IPS DF 6.9 (cell line): ENCODE results near the gene NR5A2.

ENCODE experiments used
- DNase-seq: peaks from one replicate; pipeline ENCODE4 v3.0.0-alpha.2; 2013; ENCODE audit warnings: low read depth, low spot score
- H3K27ac ChIP-seq: one replicate; pipeline ENCODE4 v1.5.1; 2013; ENCODE audit warnings: low read length, control low read depth
- H3K27me3 ChIP-seq: 2 replicates; pipeline ENCODE4 v1.6.1; 2013; ENCODE audit warnings: mild to moderate bottlenecking, low read length; ENCODE audit not compliant: control insufficient read depth, insufficient read depth
- H3K36me3 ChIP-seq: 2 replicates; pipeline ENCODE4 v1.6.1; 2013; ENCODE audit warnings: low read length; ENCODE audit not compliant: control insufficient read depth, insufficient read depth
- H3K4me1 ChIP-seq: 2 replicates; pipeline ENCODE4 v1.6.1; 2013; ENCODE audit warnings: low read length; ENCODE audit not compliant: control insufficient read depth, insufficient read depth
- H3K4me3 ChIP-seq: 2 replicates; pipeline ENCODE4 v1.5.1; 2013; ENCODE audit warnings: mild to moderate bottlenecking, low read length
- H3K9me3 ChIP-seq: 2 replicates; pipeline ENCODE4 v1.6.1; 2013; ENCODE audit warnings: low read length, inconsistent platforms; ENCODE audit not compliant: control insufficient read depth, insufficient read depth
- WGBS: extraction: QIAGEN DNeasy Blood & Tissue Kit; methylation state at CpG from one replicate; pipeline ENCODE4 v1.1.7; 2013; ENCODE audit warnings: mixed read lengths, missing lambda C conversion rate; ENCODE audit not compliant: insufficient read length, insufficient coverage; 5-methylcytosine and 5-hydroxymethylcytosine counted together

Gene NR5A2

GRCh38 chr1:200118779-200119505 lies 91.4 kb downstream of the NR5A2 start:
- WGBS: no CpG with 5 or more reads among the region's 3 CpGs
- no peak overlapping the region for H3K4me3 ChIP-seq
- no peak overlapping the region for H3K27ac ChIP-seq
- H3K36me3 ChIP-seq: no peaks in the 10 kb centered on the region
- DNase-seq: no peak
- H3K4me1 ChIP-seq: peaks cover 2% of the 10 kb centered on the region; the same call in 1 of the 2 replicates
- no peaks in the 10 kb centered on the region for H3K9me3 ChIP-seq
- no peaks in the 10 kb centered on the region for H3K27me3 ChIP-seq

GRCh38 chr1:200121421-200121820 lies 93.9 kb downstream of the NR5A2 start:
- no peak overlapping the region for H3K27ac ChIP-seq
- no peaks in the 10 kb centered on the region for H3K36me3 ChIP-seq
- no peaks in the 10 kb centered on the region for H3K27me3 ChIP-seq
- peaks cover 2% of the 10 kb centered on the region; the same call in 1 of the 2 replicates for H3K4me1 ChIP-seq
- H3K4me3 ChIP-seq: no peak overlapping the region
- H3K9me3 ChIP-seq: no peaks in the 10 kb centered on the region
- no peak for DNase-seq

GRCh38 chr1:200124309-200124708 lies 96.8 kb downstream of the NR5A2 start:
- Histone ChIP-seq H3K36me3 (no peaks in the 10 kb centered on the region), H3K27me3 (no peaks in the 10 kb centered on the region), H3K9me3 (no peaks in the 10 kb centered on the region), H3K4me3 (no peak overlapping the region), H3K4me1 (no peaks in the 10 kb centered on the region; the same call in 1 of the 2 replicates), H3K27ac (no peak overlapping the region)
- DNase-seq: no peak
- no CpG with 5 or more reads among the region's 1 CpG for WGBS

- no CpG with 5 or more reads among the region's 7 CpGs for WGBS
- H3K27ac ChIP-seq: no peak overlapping the region
- no peak for DNase-seq
These were observed 100.6 kb downstream of the NR5A2 start for GRCh38 chr1:200128081-200128480.

GRCh38 chr1:200128944-200129879 lies 101.7 kb downstream of the NR5A2 start:
- no peak for DNase-seq
- H3K4me1 ChIP-seq: peaks cover 3% of the 10 kb centered on the region; the same call in 1 of the 2 replicates
- no peaks in the 10 kb centered on the region for H3K9me3 ChIP-seq
- H3K27me3 ChIP-seq: no peaks in the 10 kb centered on the region
- H3K4me3 ChIP-seq: no peak overlapping the region
- WGBS: no CpG with 5 or more reads among the region's 5 CpGs
- H3K27ac ChIP-seq: no peak overlapping the region
- no peaks in the 10 kb centered on the region for H3K36me3 ChIP-seq

More at GRCh38 chr1:200128081-200128480, 100.6 kb downstream of the NR5A2 start:
- H3K36me3 ChIP-seq: no peaks in the 10 kb centered on the region
- no peak overlapping the region for H3K4me3 ChIP-seq
- H3K27me3 ChIP-seq: no peaks in the 10 kb centered on the region
- no peaks in the 10 kb centered on the region for H3K9me3 ChIP-seq
- H3K4me1 ChIP-seq: peaks cover 3% of the 10 kb centered on the region; the same call in 1 of the 2 replicates

GRCh38 chr1:200130552-200130951 lies 103.0 kb downstream of the NR5A2 start:
- H3K36me3 ChIP-seq: no peaks in the 10 kb centered on the region
- H3K4me1 ChIP-seq: peaks cover 3% of the 10 kb centered on the region; the same call in 1 of the 2 replicates
- H3K9me3 ChIP-seq: no peaks in the 10 kb centered on the region
- DNase-seq: no peak
- H3K4me3 ChIP-seq: no peak overlapping the region
- no peak overlapping the region for H3K27ac ChIP-seq
- WGBS: no CpG with 5 or more reads among the region's 1 CpG
- no peaks in the 10 kb centered on the region for H3K27me3 ChIP-seq

- Histone ChIP-seq H3K36me3 (no peaks in the 10 kb centered on the region), H3K27ac (no peak overlapping the region), H3K4me1 (peaks cover 3% of the 10 kb centered on the region; the same call in 1 of the 2 replicates), H3K9me3 (no peaks in the 10 kb centered on the region), H3K4me3 (no peak overlapping the region), H3K27me3 (no peaks in the 10 kb centered on the region)
- no peak for DNase-seq
- no CpG with 5 or more reads among the region's 4 CpGs for WGBS
These were observed 104.1 kb downstream of the NR5A2 start for GRCh38 chr1:200131551-200132125.

GRCh38 chr1:200133123-200133522 lies 105.6 kb downstream of the NR5A2 start:
- Histone ChIP-seq H3K36me3 (no peaks in the 10 kb centered on the region), H3K4me1 (peaks cover 3% of the 10 kb centered on the region; the same call in 1 of the 2 replicates), H3K27me3 (no peaks in the 10 kb centered on the region), H3K4me3 (no peak overlapping the region), H3K9me3 (no peaks in the 10 kb centered on the region), H3K27ac (no peak overlapping the region)
- no peak for DNase-seq
- WGBS: no CpG with 5 or more reads among the region's 2 CpGs

- no peak overlapping the region for H3K27ac ChIP-seq
- no peaks in the 10 kb centered on the region for H3K36me3 ChIP-seq
- H3K4me3 ChIP-seq: no peak overlapping the region
- no peaks in the 10 kb centered on the region for H3K9me3 ChIP-seq
- no CpG with 5 or more reads among the region's 2 CpGs for WGBS
- no peaks in the 10 kb centered on the region for H3K27me3 ChIP-seq
- H3K4me1 ChIP-seq: peaks cover 3% of the 10 kb centered on the region; the same call in 1 of the 2 replicates
- no peak for DNase-seq
These were observed 106.6 kb downstream of the NR5A2 start for GRCh38 chr1:200134116-200134515.

- Histone ChIP-seq H3K4me1 (no peaks in the 10 kb centered on the region), H3K9me3 (no peaks in the 10 kb centered on the region), H3K27ac (no peak overlapping the region), H3K4me3 (no peak overlapping the region), H3K36me3 (no peaks in the 10 kb centered on the region), H3K27me3 (no peaks in the 10 kb centered on the region)
- no peak for DNase-seq
- no CpG with 5 or more reads among the region's 2 CpGs for WGBS
These were observed 108.9 kb downstream of the NR5A2 start for GRCh38 chr1:200136384-200136783.
